Activated T-helper 17 cell treated with anti-CD3 and anti-CD28 coated beads, Interleukin-2, amount 50 U/mL, for 72 hours (primary cell): ENCODE measurements around the gene ADH6. TPM values are rescaled to one million over a fixed set of nuclear protein-coding genes. Genes with fewer than 3 reads are reported as not detected.
"Not testable (repeated sequence)": the region's sequence is repeated elsewhere in the genome, so short reads cannot be mapped to it uniquely, and the experiment has no call there.

Experiments used
- ATAC-seq: fragments of 150-1000 bp; cut with Tn5 transposase; replicated peaks from 2 replicates; pipeline ENCODE4 v1.10.0; 2021; ENCODE audit warnings: mild to moderate bottlenecking, moderate library complexity
- H3K27ac Mint-ChIP-seq: one replicate; pipeline ENCODE4 v1.8.0; 2022; ENCODE audit warnings: mixed read lengths
- H3K27me3 Mint-ChIP-seq: one replicate; pipeline ENCODE4 v1.8.0; 2022; ENCODE audit warnings: mixed read lengths
- H3K36me3 Mint-ChIP-seq: one replicate; pipeline ENCODE4 v1.8.0; 2022; ENCODE audit warnings: low read depth, mild to moderate bottlenecking, mixed read lengths
- H3K4me1 Mint-ChIP-seq: one replicate; pipeline ENCODE4 v1.8.0; 2022; ENCODE audit warnings: mixed read lengths
- H3K4me3 Mint-ChIP-seq: one replicate; pipeline ENCODE4 v1.8.0; 2022; ENCODE audit warnings: mild to moderate bottlenecking, mixed read lengths
- H3K9me3 Mint-ChIP-seq: one replicate; pipeline ENCODE4 v1.8.0; 2022; ENCODE audit warnings: mixed read lengths
- total RNA-seq, 2 donors: library from RNA; stranded (reverse); gene quantifications; one replicate each; pipeline ENCODE4 v1.2.3, GENCODE V29; 2022

The ADH6 gene
- total RNA-seq = not detected

DNA sequence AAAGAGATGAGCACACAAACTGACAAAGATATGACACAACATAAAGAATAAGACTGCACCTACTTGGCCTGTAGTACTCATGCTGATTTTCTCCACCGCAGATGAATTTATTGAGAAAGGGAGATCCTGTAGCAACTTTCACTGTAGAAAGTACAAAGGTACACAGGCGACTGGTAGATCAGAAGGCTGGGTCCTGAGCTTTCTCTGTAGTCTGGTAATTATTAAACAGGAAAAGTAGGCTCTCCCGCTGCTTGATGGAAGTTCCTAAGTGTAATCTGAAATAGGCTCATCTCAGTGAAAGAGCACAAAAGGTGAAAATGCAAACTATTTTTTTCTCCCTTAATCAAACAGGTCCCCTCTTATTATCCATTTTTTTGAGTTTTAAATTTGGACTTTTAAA is at the start of gene ADH6:
ADH6 (minus strand) TSS at position 175 of the 400 bp plus-strand sequence; CDS start at position 81, 94 bp downstream.
- Mint-ChIP-seq H3K27me3 (no peaks in the 10 kb centered on the region), H3K36me3 (no peaks in the 10 kb centered on the region)

DNA sequence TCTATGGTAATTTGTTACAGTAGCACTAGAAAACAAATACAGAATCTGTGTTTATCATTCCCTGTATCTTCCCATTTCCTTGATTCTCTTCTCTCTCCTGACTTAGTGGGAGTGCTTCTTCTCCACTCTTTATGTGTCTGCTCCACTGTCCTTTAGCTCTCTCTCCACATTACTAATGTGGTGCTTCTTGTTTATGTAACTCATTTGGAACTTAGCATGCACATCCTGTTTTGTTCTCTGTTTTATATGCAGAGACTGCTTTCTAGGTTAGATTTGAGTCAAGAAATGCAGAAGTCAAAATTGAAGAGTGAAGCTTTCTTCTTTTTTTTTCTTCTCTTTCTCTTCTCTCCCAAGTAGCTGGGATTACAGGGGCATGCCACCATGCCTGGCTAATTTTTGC is 45.9 kb upstream of the ADH6 start:
- Mint-ChIP-seq H3K27ac (no peak overlapping the region), H3K36me3 (no peaks in the 10 kb centered on the region), H3K4me1 (no peaks in the 10 kb centered on the region), H3K27me3 (peaks cover 7% of the 10 kb centered on the region), H3K9me3 (peaks cover 9% of the 10 kb centered on the region), H3K4me3 (no peak overlapping the region)
- no peak for ATAC-seq

More for the DNA sequence above, at the start of gene ADH6:
- ATAC-seq = no peak
- Mint-ChIP-seq H3K4me1 (no peaks in the 10 kb centered on the region), H3K4me3 (no peak within 1 kb of the TSS), H3K27ac (no peak within 1 kb of the TSS), H3K9me3 (no peaks in the 10 kb centered on the region)

DNA sequence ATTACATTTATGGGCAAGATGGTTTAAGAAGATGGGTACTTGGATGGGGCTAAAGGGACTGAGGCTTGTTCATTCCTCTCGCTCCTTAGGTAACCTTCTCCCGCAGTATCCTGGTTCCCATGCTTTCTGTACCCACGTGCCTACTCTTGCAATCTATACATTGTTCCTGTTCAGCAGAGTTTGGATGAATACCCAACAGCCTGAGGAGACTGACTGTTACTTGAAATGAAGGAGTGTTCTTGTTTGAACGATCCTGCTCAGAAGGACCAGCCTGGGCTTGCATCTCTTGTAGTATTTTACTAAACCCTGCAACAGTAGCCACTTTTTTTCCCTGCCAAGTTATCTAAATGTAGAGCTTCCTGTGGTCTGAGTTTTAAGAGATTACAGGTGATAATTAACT is 33.7 kb upstream of the ADH6 start:
- H3K27ac Mint-ChIP-seq = no peak overlapping the region
- H3K9me3 Mint-ChIP-seq = no peaks in the 10 kb centered on the region
- no peaks in the 10 kb centered on the region for H3K36me3 Mint-ChIP-seq
- H3K4me1 Mint-ChIP-seq = no peaks in the 10 kb centered on the region
- H3K27me3 Mint-ChIP-seq = no peaks in the 10 kb centered on the region
- ATAC-seq = no peak
- H3K4me3 Mint-ChIP-seq = no peak overlapping the region

DNA sequence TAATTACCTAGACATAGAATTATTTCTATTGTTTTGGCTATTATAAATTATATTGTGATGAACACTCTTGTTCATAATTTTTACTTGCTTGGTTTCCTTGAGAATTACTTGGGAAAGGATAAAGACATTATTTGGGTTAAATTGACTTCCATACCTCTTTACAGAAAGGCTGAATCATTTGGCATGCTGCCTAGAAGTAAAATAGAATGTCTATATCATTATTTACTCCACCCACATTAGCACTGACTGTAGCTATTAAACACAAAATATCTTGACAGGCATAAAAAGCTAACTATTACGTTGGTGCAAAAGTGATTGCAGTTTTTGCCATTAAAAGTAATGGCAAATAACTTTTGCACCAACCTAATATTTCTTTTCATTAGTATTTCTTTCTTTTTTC is 29.7 kb upstream of the ADH6 start:
- Mint-ChIP-seq H3K4me1 (no peaks in the 10 kb centered on the region), H3K27me3 (peaks cover 3% of the 10 kb centered on the region), H3K27ac (no peak overlapping the region), H3K4me3 (no peak overlapping the region), H3K9me3 (peaks cover 18% of the 10 kb centered on the region), H3K36me3 (no peaks in the 10 kb centered on the region)
- no peak for ATAC-seq

DNA sequence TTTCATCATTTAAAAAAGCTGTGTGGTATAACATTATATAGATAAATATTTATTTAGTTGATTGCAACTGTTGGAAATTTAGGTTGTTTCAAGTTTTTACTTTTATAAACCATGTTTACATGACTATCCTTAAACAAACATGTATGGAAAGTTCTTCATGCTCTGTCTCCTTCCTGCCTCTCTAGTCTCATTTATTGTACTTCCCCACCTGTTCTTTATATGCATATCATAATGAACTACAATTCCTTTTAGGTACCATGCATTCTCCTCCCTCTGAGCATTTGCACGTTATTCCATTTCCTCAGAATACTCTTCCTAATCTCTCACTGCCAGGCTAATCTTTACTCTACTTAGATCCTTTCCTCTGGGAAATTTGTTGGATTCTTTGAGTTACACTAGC is 16.9 kb upstream of the ADH6 start:
- H3K27me3 Mint-ChIP-seq = no peaks in the 10 kb centered on the region
- H3K27ac Mint-ChIP-seq = no peak overlapping the region
- no peaks in the 10 kb centered on the region for H3K36me3 Mint-ChIP-seq
- H3K9me3 Mint-ChIP-seq = peaks cover 4% of the 10 kb centered on the region
- ATAC-seq = no peak
- no peaks in the 10 kb centered on the region for H3K4me1 Mint-ChIP-seq
- H3K4me3 Mint-ChIP-seq = no peak overlapping the region

DNA sequence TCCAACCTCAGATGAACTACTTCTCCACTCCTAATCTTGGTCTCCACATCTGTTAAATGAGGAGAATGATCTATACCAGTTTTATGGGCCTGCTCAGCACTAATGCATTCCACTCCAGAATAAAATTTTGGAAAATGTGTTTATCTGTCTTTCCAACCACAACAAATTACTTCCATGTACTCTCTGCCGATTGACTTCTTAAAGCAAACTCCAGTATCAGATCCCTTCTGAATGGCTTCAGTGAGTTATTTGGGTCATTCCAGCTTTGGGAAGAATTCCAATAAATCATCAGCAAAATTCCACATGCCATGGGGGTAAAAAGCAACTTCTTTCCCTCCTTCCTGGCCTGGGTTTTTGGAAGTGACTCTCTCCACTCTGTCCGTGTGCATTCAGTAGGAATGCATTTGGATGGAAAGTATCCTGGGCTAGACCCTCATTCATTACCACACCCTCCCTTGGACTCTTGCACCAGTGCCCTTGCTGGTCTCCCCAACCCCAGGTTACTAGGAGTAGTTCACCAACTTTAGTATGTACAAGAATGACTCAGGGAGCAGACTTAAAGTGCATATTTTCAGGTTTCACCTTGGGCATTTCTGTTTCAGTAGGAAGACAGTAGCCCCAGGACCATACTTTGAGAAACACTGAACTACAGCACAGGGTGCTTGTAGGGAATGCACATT is 15.4 kb upstream of the ADH6 start:
- no peak overlapping the region for H3K27ac Mint-ChIP-seq
- no peaks in the 10 kb centered on the region for H3K27me3 Mint-ChIP-seq
- H3K4me3 Mint-ChIP-seq = no peak overlapping the region
- H3K36me3 Mint-ChIP-seq = no peaks in the 10 kb centered on the region
- H3K9me3 Mint-ChIP-seq = peaks cover 4% of the 10 kb centered on the region
- ATAC-seq = no peak
- H3K4me1 Mint-ChIP-seq = no peaks in the 10 kb centered on the region

DNA sequence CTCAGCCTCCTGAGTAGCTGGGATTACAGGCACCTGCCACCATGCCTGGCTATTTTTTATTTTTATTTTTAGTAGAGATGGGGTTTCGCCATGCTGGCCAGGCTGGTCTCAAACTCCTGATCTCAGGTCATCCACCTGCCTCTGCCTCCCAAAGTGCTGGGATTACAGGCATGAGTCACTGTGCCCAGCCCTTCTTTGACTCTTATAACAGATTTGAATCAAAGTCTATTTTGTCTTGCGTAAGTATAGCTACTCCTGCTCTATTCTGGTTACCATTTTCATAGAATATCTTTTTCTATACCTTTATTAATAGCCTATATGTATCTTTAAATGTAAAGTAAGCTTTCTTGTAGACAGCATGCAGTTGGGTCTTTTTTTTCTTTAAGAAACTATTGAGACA is 14.4 kb upstream of the ADH6 start:
- ATAC-seq, H3K4me1 Mint-ChIP-seq, H3K4me3 Mint-ChIP-seq, H3K27ac Mint-ChIP-seq, H3K9me3 Mint-ChIP-seq, H3K36me3 Mint-ChIP-seq, H3K27me3 Mint-ChIP-seq: not testable (repeated sequence)

DNA sequence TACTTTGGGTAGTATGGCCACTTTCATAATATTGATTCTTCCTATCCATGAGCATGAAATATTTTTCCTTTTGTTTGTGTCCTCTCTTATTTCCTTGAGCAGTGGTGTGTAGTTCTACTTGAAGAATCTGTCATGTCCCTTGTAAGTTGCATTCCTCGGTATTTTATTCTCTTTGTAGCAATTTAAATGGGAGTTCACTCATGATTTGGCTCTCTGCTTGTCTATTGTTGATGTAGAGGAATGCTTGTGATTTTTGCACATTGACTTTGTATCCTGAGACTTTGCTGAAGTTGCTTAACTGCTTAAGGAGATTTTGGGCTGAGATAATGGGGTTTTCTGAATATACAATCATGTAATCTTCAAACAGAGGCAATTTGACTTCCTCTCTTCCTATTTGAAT is 9.7 kb upstream of the ADH6 start:
- ATAC-seq, H3K27ac Mint-ChIP-seq, H3K36me3 Mint-ChIP-seq, H3K4me1 Mint-ChIP-seq, H3K4me3 Mint-ChIP-seq, H3K27me3 Mint-ChIP-seq, H3K9me3 Mint-ChIP-seq: not testable (repeated sequence)

DNA sequence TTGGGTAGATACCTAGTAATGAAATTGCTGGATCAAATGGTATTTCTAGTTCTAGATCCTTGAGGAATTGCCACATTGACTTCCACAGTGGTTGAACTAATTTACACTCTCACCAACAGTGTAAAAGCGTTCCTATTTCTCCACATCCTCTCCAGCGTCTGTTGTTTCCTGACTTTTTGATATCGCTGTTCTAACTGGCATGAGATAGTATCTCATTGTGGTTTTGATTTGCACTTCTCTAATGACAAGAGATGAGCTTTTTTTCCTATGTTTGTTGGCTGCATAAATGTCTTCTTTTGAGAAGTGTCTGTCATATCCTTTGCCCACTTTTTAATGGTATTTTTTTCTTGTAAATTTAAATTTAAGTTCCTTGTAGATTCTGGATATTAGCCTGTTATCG is 8.6 kb upstream of the ADH6 start:
- H3K9me3 Mint-ChIP-seq, H3K27me3 Mint-ChIP-seq, H3K27ac Mint-ChIP-seq, H3K4me1 Mint-ChIP-seq, H3K4me3 Mint-ChIP-seq, H3K36me3 Mint-ChIP-seq, ATAC-seq: not testable (repeated sequence)

DNA sequence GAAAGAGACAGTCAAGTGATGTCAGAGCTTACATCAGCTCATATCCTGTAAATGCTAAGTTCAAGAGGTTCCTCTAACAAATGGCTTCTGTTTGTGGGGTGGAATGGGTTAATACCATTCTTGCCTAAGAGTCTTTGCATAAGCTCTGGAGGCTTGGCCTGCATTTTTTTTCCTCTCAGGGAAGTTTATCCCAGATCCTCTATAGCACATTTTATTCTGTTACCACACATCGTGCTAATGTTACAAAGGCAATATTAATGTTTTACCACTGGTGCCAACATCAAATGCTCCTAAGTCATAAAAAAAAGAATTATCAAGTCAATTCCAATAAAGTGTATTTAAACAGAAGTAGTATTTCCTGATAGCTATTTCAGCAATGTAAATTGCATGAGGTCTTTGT is 2.9 kb upstream of the ADH6 start:
- Mint-ChIP-seq H3K27me3 (no peaks in the 10 kb centered on the region), H3K4me1 (no peaks in the 10 kb centered on the region), H3K4me3 (no peak overlapping the region), H3K9me3 (no peaks in the 10 kb centered on the region), H3K27ac (no peak overlapping the region), H3K36me3 (no peaks in the 10 kb centered on the region)
- ATAC-seq = no peak

DNA sequence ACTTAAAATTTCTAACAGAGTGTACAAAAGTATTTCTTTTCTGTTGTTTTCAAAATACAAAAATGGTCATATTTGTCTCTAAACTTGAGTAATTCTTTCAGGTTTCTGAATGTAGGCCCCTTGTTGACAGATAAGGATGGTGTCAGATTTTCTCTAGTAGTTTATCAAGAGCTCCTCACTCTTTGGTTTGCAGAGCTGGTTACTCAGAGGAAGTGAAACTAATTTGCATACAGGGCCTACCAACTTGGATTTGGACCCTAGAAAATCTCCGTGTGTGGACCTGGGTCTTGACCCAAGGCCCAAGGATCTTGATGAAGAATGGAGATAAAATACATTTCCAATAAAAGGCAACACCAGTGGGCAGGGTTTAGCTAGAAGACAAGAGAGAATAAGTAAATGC is 433 bp upstream of the ADH6 start:
- Mint-ChIP-seq H3K36me3 (no peaks in the 10 kb centered on the region), H3K4me1 (no peaks in the 10 kb centered on the region), H3K27ac (no peak overlapping the region), H3K4me3 (no peak overlapping the region), H3K9me3 (no peaks in the 10 kb centered on the region), H3K27me3 (no peaks in the 10 kb centered on the region)
- no peak for ATAC-seq

DNA sequence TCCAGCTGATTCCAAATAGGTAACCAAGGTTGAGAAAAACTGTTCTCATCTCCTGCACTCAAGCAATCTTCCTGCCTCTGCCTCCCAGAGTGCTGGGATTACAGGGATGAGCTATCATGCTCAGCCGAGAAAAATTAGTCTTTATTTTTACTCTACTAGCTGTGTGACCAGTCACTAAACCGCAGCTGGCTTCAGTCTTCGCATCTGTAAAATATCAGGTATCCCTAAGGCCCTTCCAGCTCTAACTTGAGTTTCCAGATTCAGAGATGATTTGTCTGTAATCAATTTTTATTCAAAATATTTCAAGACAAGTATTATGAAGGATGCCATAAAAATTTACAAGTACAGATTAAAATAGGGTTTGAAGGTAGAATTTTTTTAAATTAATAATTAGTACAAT is 3.5 kb downstream of the ADH6 start:
- H3K9me3 Mint-ChIP-seq = no peaks in the 10 kb centered on the region
- H3K36me3 Mint-ChIP-seq = no peaks in the 10 kb centered on the region
- no peak overlapping the region for H3K4me3 Mint-ChIP-seq
- H3K27me3 Mint-ChIP-seq = no peaks in the 10 kb centered on the region
- no peak overlapping the region for H3K27ac Mint-ChIP-seq
- no peak for ATAC-seq
- no peaks in the 10 kb centered on the region for H3K4me1 Mint-ChIP-seq

DNA sequence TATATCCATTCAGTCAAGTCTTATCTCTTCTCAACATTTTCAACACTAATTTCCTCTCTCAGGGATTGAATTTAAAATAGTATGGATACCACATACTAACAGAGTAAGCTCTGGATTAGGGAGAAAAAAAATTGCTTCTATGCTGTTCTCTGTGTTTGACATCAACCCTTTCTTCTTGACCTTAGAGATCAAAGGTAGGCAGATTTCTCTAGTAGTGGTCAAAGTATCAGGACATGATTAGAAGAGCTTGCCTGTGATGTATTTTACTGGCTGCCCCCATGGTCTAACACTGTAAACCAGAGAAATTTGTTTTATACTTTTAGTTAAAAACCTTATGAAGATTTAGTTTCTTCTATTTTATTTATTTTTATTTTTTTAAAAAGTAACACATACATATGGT is 8.3 kb downstream of the ADH6 start:
- no peaks in the 10 kb centered on the region for H3K9me3 Mint-ChIP-seq
- H3K36me3 Mint-ChIP-seq = no peaks in the 10 kb centered on the region
- ATAC-seq = no peak
- H3K4me3 Mint-ChIP-seq = no peak overlapping the region
- no peak overlapping the region for H3K27ac Mint-ChIP-seq
- H3K27me3 Mint-ChIP-seq = no peaks in the 10 kb centered on the region
- no peaks in the 10 kb centered on the region for H3K4me1 Mint-ChIP-seq

DNA sequence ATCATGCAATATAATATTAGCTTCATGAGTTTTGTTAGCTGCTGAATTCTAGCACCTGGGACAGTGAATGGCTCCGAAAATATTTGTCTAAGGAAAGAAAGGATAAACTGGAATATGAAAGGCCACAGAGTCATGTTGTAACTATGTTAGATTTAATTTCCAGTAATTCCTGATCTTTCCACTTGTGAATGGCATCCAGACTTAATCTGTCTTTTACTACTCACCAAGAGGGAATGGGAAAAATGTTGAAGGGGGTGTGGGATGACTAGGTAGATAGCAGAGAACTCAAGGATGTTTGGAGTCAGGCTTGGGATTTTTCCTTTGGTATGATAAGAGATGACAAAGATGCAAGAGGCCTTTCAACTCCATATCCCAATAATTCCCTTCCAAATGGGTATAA is 9.4 kb downstream of the ADH6 start:
- no peak overlapping the region for H3K4me3 Mint-ChIP-seq
- no peak overlapping the region for H3K27ac Mint-ChIP-seq
- H3K4me1 Mint-ChIP-seq = no peaks in the 10 kb centered on the region
- no peaks in the 10 kb centered on the region for H3K36me3 Mint-ChIP-seq
- no peak for ATAC-seq
- no peaks in the 10 kb centered on the region for H3K27me3 Mint-ChIP-seq
- H3K9me3 Mint-ChIP-seq = no peaks in the 10 kb centered on the region

DNA sequence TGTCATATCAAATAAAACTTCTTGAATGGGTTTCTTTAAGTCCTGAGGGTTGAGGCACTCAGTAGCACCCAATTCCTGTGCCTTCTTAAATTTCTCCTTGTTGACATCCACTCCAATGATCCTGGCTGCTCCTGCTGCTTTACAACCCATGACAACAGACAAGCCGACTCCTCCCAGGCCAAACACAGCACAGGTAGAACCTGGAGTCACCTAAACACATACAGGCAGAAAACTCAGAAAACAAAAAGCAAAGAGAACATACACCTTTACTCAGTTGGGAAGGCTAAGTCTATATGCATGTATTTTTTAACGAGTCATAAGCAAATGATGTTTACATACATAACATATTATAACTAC is 10.3 kb downstream of the ADH6 start:
- ATAC-seq = no peak
- Mint-ChIP-seq H3K36me3 (no peaks in the 10 kb centered on the region), H3K4me3 (no peak overlapping the region), H3K27me3 (no peaks in the 10 kb centered on the region), H3K27ac (no peak overlapping the region), H3K4me1 (no peaks in the 10 kb centered on the region), H3K9me3 (no peaks in the 10 kb centered on the region)
